H9 (cell line): ENCODE results near the gene JAG1. TPM values are rescaled to one million over a fixed set of nuclear protein-coding genes. Genes with fewer than 3 reads are reported as not detected.
A peak's percentile ranks its signal among the peaks of the same experiment; 100 is the strongest.

Source experiments
- DNase-seq: peaks from one replicate; pipeline ENCODE4 v3.0.0-alpha.2; 2017
- H2AFZ ChIP-seq: one replicate; pipeline ENCODE4 v1.6.1; 2013; ENCODE audit warnings: mild to moderate bottlenecking, low read length, control low read depth, moderate library complexity
- H2AK5ac ChIP-seq: 2 replicates; pipeline ENCODE4 v1.6.1; 2013; ENCODE audit warnings: low read length, control low read depth, mixed read lengths; ENCODE audit not compliant: insufficient read length
- H2BK120ac ChIP-seq: one replicate; pipeline ENCODE4 v1.6.1; 2013; ENCODE audit warnings: low read depth, mild to moderate bottlenecking, low read length, control low read depth, inconsistent platforms; ENCODE audit not compliant: poor library complexity, severe bottlenecking
- H2BK12ac ChIP-seq: 2 replicates; pipeline ENCODE4 v1.6.1; 2013; ENCODE audit warnings: low read length, control low read depth, mixed read lengths, low read depth; ENCODE audit not compliant: insufficient read length
- H2BK15ac ChIP-seq: 2 replicates; pipeline ENCODE4 v1.6.1; 2013; ENCODE audit warnings: low read depth, low read length, control low read depth
- H2BK20ac ChIP-seq: one replicate; pipeline ENCODE4 v1.6.1; 2013; ENCODE audit warnings: low read depth, mild to moderate bottlenecking, low read length, control low read depth, inconsistent platforms; ENCODE audit not compliant: poor library complexity, severe bottlenecking
- H2BK5ac ChIP-seq: 2 replicates; pipeline ENCODE4 v1.6.1; 2013; ENCODE audit warnings: low read length, control low read depth, mixed read lengths; ENCODE audit not compliant: insufficient read length
- H3K14ac ChIP-seq: 2 replicates; pipeline ENCODE4 v1.6.1; 2013; ENCODE audit warnings: low read length, control low read depth; ENCODE audit not compliant: insufficient read depth
- H3K18ac ChIP-seq: 2 replicates; pipeline ENCODE4 v1.6.1; 2013; ENCODE audit warnings: low read depth, mild to moderate bottlenecking, mixed read lengths, low read length, control low read depth; ENCODE audit not compliant: insufficient read length
- H3K23ac ChIP-seq: 2 replicates; pipeline ENCODE4 v1.6.1; 2013; ENCODE audit warnings: low read length, control low read depth, mixed read lengths, low read depth; ENCODE audit not compliant: insufficient read length
- H3K23me2 ChIP-seq: 2 replicates; pipeline ENCODE4 v1.6.1; 2013; ENCODE audit warnings: low read depth, mild to moderate bottlenecking, mixed read lengths, low read length, control low read depth; ENCODE audit not compliant: insufficient read length, poor library complexity, severe bottlenecking
- H3K27ac ChIP-seq: 2 replicates; pipeline ENCODE4 v1.5.1; 2013; ENCODE audit warnings: low read length, control low read depth, mixed read lengths, low read depth; ENCODE audit not compliant: insufficient read length
- H3K27me3 ChIP-seq: 2 replicates; pipeline ENCODE4 v1.6.1; 2013; ENCODE audit warnings: low read length, control low read depth, inconsistent platforms; ENCODE audit not compliant: insufficient read depth
- H3K4ac ChIP-seq: 2 replicates; pipeline ENCODE4 v1.6.1; 2013; ENCODE audit warnings: low read depth, mild to moderate bottlenecking, control low read depth, inconsistent platforms, low read length, moderate library complexity
- H3K4me1 ChIP-seq: 2 replicates; pipeline ENCODE4 v1.6.1; 2013; ENCODE audit warnings: low read length, control low read depth, inconsistent platforms; ENCODE audit not compliant: insufficient read depth
- H3K4me2 ChIP-seq: 2 replicates; pipeline ENCODE4 v1.6.1; 2013; ENCODE audit warnings: low read length, control low read depth, mixed read lengths; ENCODE audit not compliant: insufficient read length, insufficient read depth
- H3K56ac ChIP-seq: 2 replicates; pipeline ENCODE4 v1.6.1; 2013; ENCODE audit warnings: low read depth, mild to moderate bottlenecking, mixed read lengths, low read length, control low read depth; ENCODE audit not compliant: insufficient read length
- H3K79me1 ChIP-seq: 2 replicates; pipeline ENCODE4 v1.6.1; 2013; ENCODE audit warnings: low read depth, mild to moderate bottlenecking, moderate library complexity, low read length, control low read depth, inconsistent platforms; ENCODE audit not compliant: insufficient read depth, poor library complexity, severe bottlenecking
- H3K79me2 ChIP-seq: 2 replicates; pipeline ENCODE4 v1.6.1; 2013; ENCODE audit warnings: low read length, control low read depth, inconsistent platforms; ENCODE audit not compliant: insufficient read depth
- H3K9ac ChIP-seq: 2 replicates; pipeline ENCODE4 v1.6.1; 2013; ENCODE audit warnings: low read length, control low read depth, mixed read lengths; ENCODE audit not compliant: insufficient read length; ENCODE audit errors: extremely low read depth
- H3K9me3 ChIP-seq: one replicate; pipeline ENCODE4 v1.6.1; 2013; ENCODE audit warnings: low read depth, low read length, inconsistent platforms; ENCODE audit not compliant: control insufficient read depth
- H3T11ph ChIP-seq: one replicate; pipeline ENCODE4 v1.6.1; 2013; ENCODE audit warnings: mild to moderate bottlenecking, low read length, control low read depth, inconsistent platforms
- H4K20me1 ChIP-seq: one replicate; pipeline ENCODE4 v1.6.1; 2013; ENCODE audit not compliant: control insufficient read depth, insufficient read length, insufficient read depth
- H4K5ac ChIP-seq: 2 replicates; pipeline ENCODE4 v1.6.1; 2013; ENCODE audit warnings: low read depth, mild to moderate bottlenecking, mixed read lengths, low read length, control low read depth; ENCODE audit not compliant: insufficient read length
- H4K8ac ChIP-seq: replicated peaks from 2 replicates; pipeline ENCODE4 v1.6.1; 2013; ENCODE audit warnings: low read length, control low read depth, mixed read lengths, low read depth; ENCODE audit not compliant: insufficient read length
- H4K91ac ChIP-seq: 2 replicates; pipeline ENCODE4 v1.6.1; 2013; ENCODE audit warnings: low read depth, mild to moderate bottlenecking, moderate library complexity, mixed read lengths, low read length, control low read depth; ENCODE audit not compliant: insufficient read length
- H3K27ac Mint-ChIP-seq, 3 experiments: 2 replicates in 2 of 3; 3 replicates in 1 of 3; pipeline ENCODE4 v1.8.0; 2020 to 2021; ENCODE audit warnings: mixed read lengths in 3 of 3, mild to moderate bottlenecking in 1 of 3, moderate library complexity in 1 of 3
- H3K27me3 Mint-ChIP-seq: 2 replicates; pipeline ENCODE4 v1.8.0; 2021; ENCODE audit warnings: low read depth, mild to moderate bottlenecking, moderate library complexity, mixed read lengths
- H3K36me3 Mint-ChIP-seq, 3 experiments: 2 replicates in 2 of 3; 3 replicates in 1 of 3; pipeline ENCODE4 v1.8.0; 2020 to 2021; ENCODE audit warnings: low read depth in 3 of 3, mixed read lengths in 3 of 3; ENCODE audit not compliant: insufficient read depth in 1 of 3
- H3K4me1 Mint-ChIP-seq, 2 experiments: 2 replicates each; pipeline ENCODE4 v1.8.0; 2020; ENCODE audit warnings: mixed read lengths in 2 of 2
- H3K4me3 Mint-ChIP-seq, 2 experiments: 2 replicates in 1 of 2; 3 replicates in 1 of 2; pipeline ENCODE4 v1.8.0; 2020 to 2021; ENCODE audit warnings: mild to moderate bottlenecking in 2 of 2, mixed read lengths in 2 of 2, moderate library complexity in 1 of 2
- H3K9me3 Mint-ChIP-seq, 2 experiments: 2 replicates in 1 of 2; 3 replicates in 1 of 2; pipeline ENCODE4 v1.8.0; 2020; ENCODE audit warnings: mild to moderate bottlenecking in 2 of 2, mixed read lengths in 2 of 2, moderate library complexity in 1 of 2
- WGBS: extraction: QIAGEN DNeasy Blood & Tissue Kit; methylation state at CpG from one replicate; pipeline ENCODE4 v1.1.7; 2013; ENCODE audit warnings: missing lambda C conversion rate, low lambda C conversion rate, mixed read lengths; ENCODE audit not compliant: insufficient read length; ENCODE audit errors: extremely low coverage; 5-methylcytosine and 5-hydroxymethylcytosine counted together
- total RNA-seq: library from RNA; stranded (reverse); gene quantifications from 2 replicates; pipeline ENCODE4 v1.2.1, GENCODE V29; 2021
- TF ChIP-seq, protein P1 (sequence below): fragments of 200-600 bp; sonication (generic); conservative IDR thresholded peaks from 3 replicates; pipeline ENCODE4 v1.8.0; 2021; ENCODE audit warnings: antibody characterized with exemption, mild to moderate bottlenecking

JAG1 gene
- total RNA-seq, 1 experiment from 2014 or later = 58.1 TPM

DNA sequence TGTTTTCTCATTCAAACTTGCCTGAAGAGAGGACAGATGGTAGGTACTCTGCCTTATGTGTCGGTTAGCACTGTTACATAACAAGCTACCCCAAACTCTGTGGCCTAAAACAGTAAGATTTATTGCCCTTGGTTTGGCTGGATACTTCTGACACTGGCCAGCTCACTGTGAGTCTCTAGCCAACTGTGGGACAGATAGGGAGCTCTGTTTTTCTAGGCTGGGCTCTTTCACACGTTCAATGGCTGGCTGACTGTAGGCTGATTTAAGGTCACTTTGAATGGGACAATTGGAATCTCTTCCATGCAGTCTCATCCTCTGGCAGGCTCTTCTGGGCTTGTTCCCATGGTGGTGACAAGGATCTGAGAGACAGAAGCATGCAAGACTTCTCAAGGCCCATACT lies 39.4 kb upstream of the JAG1 start:
- Histone ChIP-seq H3K9me3 (no peaks in the 10 kb centered on the region), H3K23ac (no peak overlapping the region), H2BK120ac (no peak overlapping the region), H3K23me2 (no peaks in the 10 kb centered on the region), H2AFZ (no peak overlapping the region), H3K4me2 (no peak overlapping the region), H3K56ac (no peak overlapping the region), H3K4me1 (peaks cover 2% of the 10 kb centered on the region; the same call in 1 of the 2 replicates), H2BK15ac (no peak overlapping the region), H3K27ac (no peak overlapping the region), H4K91ac (no peak overlapping the region), H3K4ac (no peak overlapping the region), H4K20me1 (no peaks in the 10 kb centered on the region), H4K8ac (no peak overlapping the region), H2AK5ac (no peak overlapping the region), H2BK5ac (no peak overlapping the region), H3K79me2 (no peaks in the 10 kb centered on the region), H3K14ac (no peak overlapping the region), H3T11ph (no peak overlapping the region), H3K9ac (no peak overlapping the region), H2BK12ac (no peak overlapping the region), H3K79me1 (no peaks in the 10 kb centered on the region), H4K5ac (no peak overlapping the region), H3K18ac (no peak overlapping the region), H2BK20ac (no peak overlapping the region), H3K27me3 (no peaks in the 10 kb centered on the region)
- Mint-ChIP-seq H3K27me3 (no peaks in the 10 kb centered on the region), H3K4me3 (no peak overlapping the region), H3K9me3 (no peaks in the 10 kb centered on the region), H3K4me1 (peaks cover 23 to 26% of the 10 kb centered on the region in 2 experiments), H3K36me3 (no peaks in the 10 kb centered on the region), H3K27ac (0 out of 7 replicates have a peak overlapping the region, but pooled peaks of 1 of the 3 experiments have one; percentile 19)
- no peak for DNase-seq
- TF ChIP-seq, protein P1, sequence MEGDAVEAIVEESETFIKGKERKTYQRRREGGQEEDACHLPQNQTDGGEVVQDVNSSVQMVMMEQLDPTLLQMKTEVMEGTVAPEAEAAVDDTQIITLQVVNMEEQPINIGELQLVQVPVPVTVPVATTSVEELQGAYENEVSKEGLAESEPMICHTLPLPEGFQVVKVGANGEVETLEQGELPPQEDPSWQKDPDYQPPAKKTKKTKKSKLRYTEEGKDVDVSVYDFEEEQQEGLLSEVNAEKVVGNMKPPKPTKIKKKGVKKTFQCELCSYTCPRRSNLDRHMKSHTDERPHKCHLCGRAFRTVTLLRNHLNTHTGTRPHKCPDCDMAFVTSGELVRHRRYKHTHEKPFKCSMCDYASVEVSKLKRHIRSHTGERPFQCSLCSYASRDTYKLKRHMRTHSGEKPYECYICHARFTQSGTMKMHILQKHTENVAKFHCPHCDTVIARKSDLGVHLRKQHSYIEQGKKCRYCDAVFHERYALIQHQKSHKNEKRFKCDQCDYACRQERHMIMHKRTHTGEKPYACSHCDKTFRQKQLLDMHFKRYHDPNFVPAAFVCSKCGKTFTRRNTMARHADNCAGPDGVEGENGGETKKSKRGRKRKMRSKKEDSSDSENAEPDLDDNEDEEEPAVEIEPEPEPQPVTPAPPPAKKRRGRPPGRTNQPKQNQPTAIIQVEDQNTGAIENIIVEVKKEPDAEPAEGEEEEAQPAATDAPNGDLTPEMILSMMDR = no peak
- WGBS = no CpG with 5 or more reads among the region's 2 CpGs
